A549 (cell line): ENCODE data around the gene AJAP1. TPM values are rescaled to one million over a fixed set of nuclear protein-coding genes. Genes with fewer than 3 reads are reported as not detected.

ENCODE experiments used
- ATAC-seq, 2 experiments: fragments of 200-7000 bp in 1 of 2; fragments of >200 bp in 1 of 2; cut with Nextera tagmentation in 1 of 2; cut with Tn5 transposase in 1 of 2; 3 replicates each; pipeline versions ENCODE4 v1.8.0 to v1.9.1; 2018 to 2020; ENCODE audit warnings: mild to moderate bottlenecking in 1 of 2, moderate library complexity in 1 of 2
- CTCF ChIA-PET: fragments of 300-600 bp; sonication (Branson Sonifier 250); formaldehyde crosslinking; extraction: SDS; loops from one replicate; lab custom pipeline; 2021; ENCODE audit warnings: antibody characterized with exemption, inconsistent platforms; lab: Yijun Ruan, JAX
- POLR2A ChIA-PET: fragments of 350-600 bp; formaldehyde crosslinking; extraction: SDS; loops from one replicate; lab custom pipeline; 2021; ENCODE audit warnings: antibody characterized with exemption, inconsistent platforms; lab: Yijun Ruan, JAX
- DNase-seq, 2 experiments: peaks; one replicate each; pipeline versions ENCODE4 v3.0.0 to v3.0.0-alpha.2; 2011 to 2016; ENCODE audit warnings: low read depth in 1 of 2, low spot score in 1 of 2
- FAIRE-seq: peaks from 2 replicates; lab custom pipeline; 2011; peaks lifted over from hg19 to GRCh38; lab: Jason Lieb, UNC
- H3K27ac ChIP-seq, 2 experiments: fragments of >200 bp; sonication (Bioruptor Twin); formaldehyde crosslinking; 3 replicates each; pipeline ENCODE4 v1.5.1; 2016 to 2017
- H3K4me1 ChIP-seq: fragments of >200 bp; sonication (Bioruptor Twin); formaldehyde crosslinking; 3 replicates; pipeline ENCODE4 v1.6.1; 2016
- H3K4me2 ChIP-seq: fragments of >200 bp; sonication (Bioruptor Twin); formaldehyde crosslinking; 3 replicates; pipeline ENCODE4 v1.6.1; 2016
- H3K4me3 ChIP-seq: fragments of >200 bp; sonication (Bioruptor Twin); formaldehyde crosslinking; 3 replicates; pipeline ENCODE4 v1.5.1; 2016
- H3K9me3 ChIP-seq: fragments of >200 bp; sonication (Bioruptor Twin); formaldehyde crosslinking; 3 replicates; pipeline ENCODE4 v1.6.1; 2016
- CBX2 ChIP-seq: fragments of 200-600 bp; sonication (generic); IDR thresholded peaks from 2 replicates; pipeline ENCODE4 v1.6.1; 2016; ENCODE audit warnings: low read depth, mild to moderate bottlenecking, borderline replicate concordance
- CEBPB ChIP-seq, 2 experiments: fragments of >200 bp in 1 of 2; sonication (Bioruptor Twin) in 1 of 2; formaldehyde crosslinking in 1 of 2; IDR thresholded peaks; 2 replicates each; pipeline ENCODE4 v1.6.1; 2012 to 2016
- CHD4 ChIP-seq: fragments of 200-600 bp; sonication (generic); IDR thresholded peaks from 2 replicates; pipeline ENCODE4 v1.6.1; 2016; ENCODE audit warnings: antibody characterized with exemption, mild to moderate bottlenecking, borderline replicate concordance
- FOSB ChIP-seq: fragments of 250-450 bp; sonication (Bioruptor Pico); IDR thresholded peaks from 2 replicates; pipeline ENCODE4 v1.5.0; 2020; ENCODE audit warnings: mild to moderate bottlenecking, moderate library complexity
- GATA3 ChIP-seq: IDR thresholded peaks from 2 replicates; pipeline ENCODE4 v1.6.1; 2012; ENCODE audit warnings: borderline replicate concordance
- JUN ChIP-seq, 2 experiments: fragments of >200 bp; sonication (Bioruptor Twin); formaldehyde crosslinking; IDR thresholded peaks; 2 replicates in 1 of 2; 3 replicates in 1 of 2; pipeline ENCODE4 v1.6.1; 2016 to 2017
- MYC ChIP-seq: IDR thresholded peaks from 2 replicates; pipeline ENCODE4 v1.6.1; 2012; ENCODE audit warnings: mild to moderate bottlenecking, inconsistent platforms, low read length, improper control_type of control experiment, borderline replicate concordance
- RARB ChIP-seq: fragments of 250-450 bp; sonication (Bioruptor Pico); IDR thresholded peaks from 2 replicates; pipeline ENCODE4 v1.8.0; 2021; ENCODE audit warnings: mild to moderate bottlenecking, moderate library complexity
- RFX5 ChIP-seq: fragments of 450-650 bp; IDR thresholded peaks from 2 replicates; pipeline ENCODE4 v1.7.1; 2014; ENCODE audit warnings: antibody characterized with exemption, mild to moderate bottlenecking, moderate library complexity
- SMC3 ChIP-seq: fragments of >200 bp; sonication (Bioruptor Twin); formaldehyde crosslinking; IDR thresholded peaks from 3 replicates; pipeline ENCODE4 v1.6.1; 2018; ENCODE audit warnings: inconsistent platforms
- ZC3H11A ChIP-seq: fragments of 450-650 bp; IDR thresholded peaks from 2 replicates; pipeline ENCODE4 v1.6.1; 2014; ENCODE audit warnings: antibody characterized with exemption, mild to moderate bottlenecking
- ZSCAN20 ChIP-seq: fragments of 250-450 bp; sonication (Bioruptor Pico); IDR thresholded peaks from 2 replicates; pipeline ENCODE4 v1.8.0; 2022; ENCODE audit warnings: mild to moderate bottlenecking, moderate library complexity
- WGBS: methylation state at CpG from one replicate; pipeline ENCODE4 v1.1.6; 2017; ENCODE audit errors: missing lambda C conversion rate; 5-methylcytosine and 5-hydroxymethylcytosine counted together
- polyA plus RNA-seq, 4 experiments: library from polyadenylated mRNA; depleted of rRNA in 3 of 4; stranded (reverse); fragments of >200 nt; fragmentation: RNase III in 1 of 4; extraction: RNeasy Plus Mini Kit Qiagen cat#74134 plus additional on column Dnase treatment in 1 of 4; gene quantifications; 2 replicates in 3 of 4; 3 replicates in 1 of 4; pipeline ENCODE4 v1.2.3, GENCODE V29; 2011 to 2017
- TF ChIP-seq, protein P1 (sequence below): fragments of >200 bp; sonication (Bioruptor Twin); formaldehyde crosslinking; IDR thresholded peaks from 2 replicates; pipeline ENCODE4 v1.6.1; 2016
- TF ChIP-seq, protein P2 (sequence below): IDR thresholded peaks from 2 replicates; pipeline ENCODE4 v1.6.1; 2012
- TF ChIP-seq, protein P3 (sequence below): fragments of >200 bp; sonication (Bioruptor Twin); formaldehyde crosslinking; IDR thresholded peaks from 3 replicates; pipeline ENCODE4 v1.5.1; 2016
- TF ChIP-seq, protein P4 (sequence below): IDR thresholded peaks from 2 replicates; pipeline ENCODE4 v1.6.1; 2012
- TF ChIP-seq, protein P5 (sequence below): IDR thresholded peaks from 2 replicates; pipeline ENCODE4 v1.6.1; 2012; ENCODE audit warnings: low read depth, borderline replicate concordance
- TF ChIP-seq, protein P6 (sequence below): fragments of 250-450 bp; sonication (Bioruptor Pico); IDR thresholded peaks from 2 replicates; pipeline ENCODE4 v1.5.0; 2020; ENCODE audit warnings: low read depth, mild to moderate bottlenecking, moderate library complexity
- TF ChIP-seq, protein P7 (sequence below): fragments of 200-600 bp; sonication (generic); IDR thresholded peaks from 2 replicates; pipeline ENCODE4 v1.6.1; 2016; ENCODE audit warnings: antibody characterized with exemption, mild to moderate bottlenecking, moderate library complexity

AJAP1 gene
- polyA plus RNA-seq, 2 of the 4 experiments (the other 2 are of a cell fraction): not detected

DNA sequence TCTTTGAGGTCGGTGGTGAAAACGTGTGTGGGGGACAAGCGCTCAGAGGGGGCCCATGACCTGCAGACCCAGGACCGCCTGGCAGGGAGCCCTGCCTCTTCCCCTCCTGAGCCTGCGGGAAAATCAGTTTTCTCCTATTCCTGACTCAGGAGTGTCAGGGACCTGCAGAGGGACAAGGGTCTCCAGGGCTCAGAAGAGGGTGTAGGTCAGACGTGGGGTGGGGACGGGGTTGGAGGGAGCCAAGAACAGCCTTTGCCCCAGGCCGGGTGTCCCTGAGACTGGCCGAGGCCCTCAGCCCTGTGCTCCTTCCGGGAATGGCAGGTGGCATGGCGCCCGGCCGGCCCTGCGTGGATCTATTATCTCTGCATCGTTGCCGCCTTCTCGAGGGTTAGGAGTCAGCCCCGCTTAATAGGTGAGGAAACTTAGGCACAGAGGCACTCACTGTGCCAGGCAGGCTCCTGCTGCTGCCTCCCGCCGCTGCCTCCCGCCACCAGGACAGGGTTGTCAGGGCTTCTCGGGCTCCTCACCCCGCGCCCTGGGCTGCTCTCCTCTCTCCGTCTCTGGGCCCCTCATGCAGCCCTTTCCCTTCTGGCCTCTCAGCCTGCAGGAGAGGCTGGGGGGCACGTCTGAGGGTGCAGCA, 37.5 kb downstream of the AJAP1 start:
- FAIRE-seq: no peak
- CTCF ChIA-PET: no interaction called here
- 0 out of 3 replicates have a peak, but pooled peaks cover 2% of the 10 kb centered on the region for H3K4me1 ChIP-seq
- 67% methylated on average over 11 of the region's 26 CpGs for WGBS
- H3K27ac ChIP-seq: no peak overlapping the region
- TF ChIP-seq CBX2 (no peak), SMC3 (no peak), CHD4 (no peak)
- TF ChIP-seq, protein P1, sequence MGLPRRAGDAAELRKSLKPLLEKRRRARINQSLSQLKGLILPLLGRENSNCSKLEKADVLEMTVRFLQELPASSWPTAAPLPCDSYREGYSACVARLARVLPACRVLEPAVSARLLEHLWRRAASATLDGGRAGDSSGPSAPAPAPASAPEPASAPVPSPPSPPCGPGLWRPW: no peak
- TF ChIP-seq, protein P2, sequence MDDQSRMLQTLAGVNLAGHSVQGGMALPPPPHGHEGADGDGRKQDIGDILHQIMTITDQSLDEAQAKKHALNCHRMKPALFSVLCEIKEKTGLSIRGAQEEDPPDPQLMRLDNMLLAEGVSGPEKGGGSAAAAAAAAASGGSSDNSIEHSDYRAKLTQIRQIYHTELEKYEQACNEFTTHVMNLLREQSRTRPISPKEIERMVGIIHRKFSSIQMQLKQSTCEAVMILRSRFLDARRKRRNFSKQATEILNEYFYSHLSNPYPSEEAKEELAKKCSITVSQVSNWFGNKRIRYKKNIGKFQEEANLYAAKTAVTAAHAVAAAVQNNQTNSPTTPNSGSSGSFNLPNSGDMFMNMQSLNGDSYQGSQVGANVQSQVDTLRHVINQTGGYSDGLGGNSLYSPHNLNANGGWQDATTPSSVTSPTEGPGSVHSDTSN: no peak
- no peak overlapping the region for H3K4me3 ChIP-seq
- no peak for DNase-seq
- ATAC-seq: no peak
- no peaks in the 10 kb centered on the region for H3K9me3 ChIP-seq
- H3K4me2 ChIP-seq: no peak overlapping the region
- POLR2A ChIA-PET: no interaction called here

DNA sequence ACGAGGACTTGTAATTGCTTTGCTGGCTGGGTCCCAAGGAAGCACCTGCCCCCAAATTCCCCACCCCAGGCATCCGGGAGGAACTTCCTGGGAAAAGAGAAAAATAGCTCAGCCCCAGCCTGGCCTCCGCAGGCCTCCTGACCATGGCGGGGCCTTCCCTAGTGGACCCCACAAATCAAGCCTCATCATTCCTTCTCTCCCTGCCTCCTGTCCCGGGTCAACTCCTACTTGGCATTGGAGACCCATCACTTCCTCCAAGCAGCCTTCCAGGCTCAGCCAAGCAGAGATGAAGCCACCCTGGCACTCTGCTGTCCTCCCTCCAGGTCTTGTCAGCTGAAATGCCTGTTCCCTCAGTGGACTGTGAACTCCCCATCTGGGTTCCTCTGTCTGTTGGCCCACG, 38.0 kb downstream of the AJAP1 start:
- WGBS: 80% methylated on average over 4 of the region's 6 CpGs
- Histone ChIP-seq H3K4me2 (no peak overlapping the region), H3K4me1 (0 out of 3 replicates have a peak, but pooled peaks cover 2% of the 10 kb centered on the region), H3K9me3 (no peaks in the 10 kb centered on the region), H3K27ac (no peak overlapping the region), H3K4me3 (no peak overlapping the region)
- DNase-seq: no peak
- no peak for ATAC-seq
- TF ChIP-seq MYC (no peak), RARB (CRISPR knock-in tag) (no peak)
- POLR2A ChIA-PET: no interaction called here
- CTCF ChIA-PET: no interaction called here
- no peak for FAIRE-seq

DNA sequence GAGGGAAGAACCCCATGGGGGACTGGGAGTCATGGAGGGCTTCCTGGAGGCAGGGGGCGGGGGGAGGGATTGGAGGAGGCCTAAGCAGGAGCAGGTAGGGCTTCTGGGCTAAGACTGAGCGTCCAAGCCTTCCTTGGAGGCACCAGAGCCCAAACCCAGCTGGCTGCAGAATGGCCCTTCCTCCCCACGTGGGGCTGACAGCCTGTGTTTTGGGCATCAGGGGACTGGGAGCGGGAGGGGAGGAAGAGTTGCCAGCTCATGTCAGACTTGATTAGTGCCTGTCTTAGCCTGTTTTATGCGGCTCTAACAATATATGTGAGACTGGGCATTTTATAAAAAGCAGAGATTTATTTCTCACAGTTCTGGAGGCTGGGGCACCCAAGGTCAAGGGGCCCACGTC, 38.9 kb downstream of the AJAP1 start:
- WGBS: 39% methylated on average over 3 of the region's 6 CpGs
- 0 out of 3 replicates have a peak, but pooled peaks cover 2% of the 10 kb centered on the region for H3K4me1 ChIP-seq
- H3K4me2 ChIP-seq: no peak overlapping the region
- ATAC-seq (no peak), FAIRE-seq (no peak), DNase-seq (no peak)
- ChIA-PET CTCF (no interaction called here), POLR2A (no interaction called here)
- H3K4me3 ChIP-seq: no peak overlapping the region
- no peaks in the 10 kb centered on the region for H3K9me3 ChIP-seq
- TF ChIP-seq CEBPB (IDR thresholded peaks at IDR 0.05) (no peak), ZSCAN20 (CRISPR knock-in tag) (no peak), GATA3 (no peak), JUN (IDR thresholded peaks at IDR 0.05) (no peak), ZC3H11A (no peak), FOSB (no peak), RFX5 (no peak), MYC (no peak)
- TF ChIP-seq, protein P3, sequence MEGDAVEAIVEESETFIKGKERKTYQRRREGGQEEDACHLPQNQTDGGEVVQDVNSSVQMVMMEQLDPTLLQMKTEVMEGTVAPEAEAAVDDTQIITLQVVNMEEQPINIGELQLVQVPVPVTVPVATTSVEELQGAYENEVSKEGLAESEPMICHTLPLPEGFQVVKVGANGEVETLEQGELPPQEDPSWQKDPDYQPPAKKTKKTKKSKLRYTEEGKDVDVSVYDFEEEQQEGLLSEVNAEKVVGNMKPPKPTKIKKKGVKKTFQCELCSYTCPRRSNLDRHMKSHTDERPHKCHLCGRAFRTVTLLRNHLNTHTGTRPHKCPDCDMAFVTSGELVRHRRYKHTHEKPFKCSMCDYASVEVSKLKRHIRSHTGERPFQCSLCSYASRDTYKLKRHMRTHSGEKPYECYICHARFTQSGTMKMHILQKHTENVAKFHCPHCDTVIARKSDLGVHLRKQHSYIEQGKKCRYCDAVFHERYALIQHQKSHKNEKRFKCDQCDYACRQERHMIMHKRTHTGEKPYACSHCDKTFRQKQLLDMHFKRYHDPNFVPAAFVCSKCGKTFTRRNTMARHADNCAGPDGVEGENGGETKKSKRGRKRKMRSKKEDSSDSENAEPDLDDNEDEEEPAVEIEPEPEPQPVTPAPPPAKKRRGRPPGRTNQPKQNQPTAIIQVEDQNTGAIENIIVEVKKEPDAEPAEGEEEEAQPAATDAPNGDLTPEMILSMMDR: no peak
- TF ChIP-seq, protein P4, sequence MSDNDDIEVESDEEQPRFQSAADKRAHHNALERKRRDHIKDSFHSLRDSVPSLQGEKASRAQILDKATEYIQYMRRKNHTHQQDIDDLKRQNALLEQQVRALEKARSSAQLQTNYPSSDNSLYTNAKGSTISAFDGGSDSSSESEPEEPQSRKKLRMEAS: no peak
- TF ChIP-seq, protein P5, sequence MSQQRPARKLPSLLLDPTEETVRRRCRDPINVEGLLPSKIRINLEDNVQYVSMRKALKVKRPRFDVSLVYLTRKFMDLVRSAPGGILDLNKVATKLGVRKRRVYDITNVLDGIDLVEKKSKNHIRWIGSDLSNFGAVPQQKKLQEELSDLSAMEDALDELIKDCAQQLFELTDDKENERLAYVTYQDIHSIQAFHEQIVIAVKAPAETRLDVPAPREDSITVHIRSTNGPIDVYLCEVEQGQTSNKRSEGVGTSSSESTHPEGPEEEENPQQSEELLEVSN: no peak
- TF ChIP-seq, protein P6, sequence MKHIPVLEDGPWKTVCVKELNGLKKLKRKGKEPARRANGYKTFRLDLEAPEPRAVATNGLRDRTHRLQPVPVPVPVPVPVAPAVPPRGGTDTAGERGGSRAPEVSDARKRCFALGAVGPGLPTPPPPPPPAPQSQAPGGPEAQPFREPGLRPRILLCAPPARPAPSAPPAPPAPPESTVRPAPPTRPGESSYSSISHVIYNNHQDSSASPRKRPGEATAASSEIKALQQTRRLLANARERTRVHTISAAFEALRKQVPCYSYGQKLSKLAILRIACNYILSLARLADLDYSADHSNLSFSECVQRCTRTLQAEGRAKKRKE (CRISPR knock-in tag): no peak
- TF ChIP-seq, protein P7, sequence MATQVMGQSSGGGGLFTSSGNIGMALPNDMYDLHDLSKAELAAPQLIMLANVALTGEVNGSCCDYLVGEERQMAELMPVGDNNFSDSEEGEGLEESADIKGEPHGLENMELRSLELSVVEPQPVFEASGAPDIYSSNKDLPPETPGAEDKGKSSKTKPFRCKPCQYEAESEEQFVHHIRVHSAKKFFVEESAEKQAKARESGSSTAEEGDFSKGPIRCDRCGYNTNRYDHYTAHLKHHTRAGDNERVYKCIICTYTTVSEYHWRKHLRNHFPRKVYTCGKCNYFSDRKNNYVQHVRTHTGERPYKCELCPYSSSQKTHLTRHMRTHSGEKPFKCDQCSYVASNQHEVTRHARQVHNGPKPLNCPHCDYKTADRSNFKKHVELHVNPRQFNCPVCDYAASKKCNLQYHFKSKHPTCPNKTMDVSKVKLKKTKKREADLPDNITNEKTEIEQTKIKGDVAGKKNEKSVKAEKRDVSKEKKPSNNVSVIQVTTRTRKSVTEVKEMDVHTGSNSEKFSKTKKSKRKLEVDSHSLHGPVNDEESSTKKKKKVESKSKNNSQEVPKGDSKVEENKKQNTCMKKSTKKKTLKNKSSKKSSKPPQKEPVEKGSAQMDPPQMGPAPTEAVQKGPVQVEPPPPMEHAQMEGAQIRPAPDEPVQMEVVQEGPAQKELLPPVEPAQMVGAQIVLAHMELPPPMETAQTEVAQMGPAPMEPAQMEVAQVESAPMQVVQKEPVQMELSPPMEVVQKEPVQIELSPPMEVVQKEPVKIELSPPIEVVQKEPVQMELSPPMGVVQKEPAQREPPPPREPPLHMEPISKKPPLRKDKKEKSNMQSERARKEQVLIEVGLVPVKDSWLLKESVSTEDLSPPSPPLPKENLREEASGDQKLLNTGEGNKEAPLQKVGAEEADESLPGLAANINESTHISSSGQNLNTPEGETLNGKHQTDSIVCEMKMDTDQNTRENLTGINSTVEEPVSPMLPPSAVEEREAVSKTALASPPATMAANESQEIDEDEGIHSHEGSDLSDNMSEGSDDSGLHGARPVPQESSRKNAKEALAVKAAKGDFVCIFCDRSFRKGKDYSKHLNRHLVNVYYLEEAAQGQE: no peak
- no peak overlapping the region for H3K27ac ChIP-seq
